HG03442 (cell line): Measurements from ENCODE around the gene RING1.

Experiments
- ATAC-seq: cut with Tn5 transposase; IDR thresholded peaks from one replicate; pipeline ENCODE4 v1.9.1; 2021; ENCODE audit warnings: mild to moderate bottlenecking, moderate library complexity; ENCODE audit not compliant: unreplicated experiment

Gene RING1

DNA sequence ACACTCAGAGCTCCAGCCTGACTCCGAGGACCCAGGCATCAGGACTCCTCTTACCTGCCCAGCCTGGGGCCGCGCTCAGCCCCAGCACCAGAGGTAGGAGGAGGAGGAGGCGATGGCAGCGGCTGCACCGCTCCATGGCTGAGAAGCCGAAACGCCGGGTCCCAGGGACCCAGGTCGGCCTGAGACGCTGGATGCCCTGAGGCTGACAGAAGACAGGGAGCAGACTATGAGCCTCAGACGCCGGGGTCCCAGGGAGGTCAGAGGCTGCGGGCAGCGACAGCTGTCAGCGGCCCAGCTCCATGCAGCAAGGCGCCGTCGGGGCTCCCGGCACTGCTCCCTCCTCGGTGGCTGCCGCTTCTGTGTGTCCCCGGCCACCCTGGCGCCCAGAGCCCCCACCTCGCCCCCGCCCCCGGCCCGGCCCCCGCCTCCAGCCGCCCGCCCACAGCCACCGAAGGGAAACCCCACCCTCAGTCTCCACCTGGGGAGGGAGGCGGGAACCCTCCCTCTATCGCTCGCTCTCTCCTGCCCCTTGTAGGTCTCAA lies 16.1 kb upstream of the RING1 start, which contains the start of gene COL11A2:
TSS of gene COL11A2 (minus strand) at position 363 of the 542 bp plus-strand sequence. CDS start at position 136, 227 bp downstream.
- no peak for ATAC-seq

DNA sequence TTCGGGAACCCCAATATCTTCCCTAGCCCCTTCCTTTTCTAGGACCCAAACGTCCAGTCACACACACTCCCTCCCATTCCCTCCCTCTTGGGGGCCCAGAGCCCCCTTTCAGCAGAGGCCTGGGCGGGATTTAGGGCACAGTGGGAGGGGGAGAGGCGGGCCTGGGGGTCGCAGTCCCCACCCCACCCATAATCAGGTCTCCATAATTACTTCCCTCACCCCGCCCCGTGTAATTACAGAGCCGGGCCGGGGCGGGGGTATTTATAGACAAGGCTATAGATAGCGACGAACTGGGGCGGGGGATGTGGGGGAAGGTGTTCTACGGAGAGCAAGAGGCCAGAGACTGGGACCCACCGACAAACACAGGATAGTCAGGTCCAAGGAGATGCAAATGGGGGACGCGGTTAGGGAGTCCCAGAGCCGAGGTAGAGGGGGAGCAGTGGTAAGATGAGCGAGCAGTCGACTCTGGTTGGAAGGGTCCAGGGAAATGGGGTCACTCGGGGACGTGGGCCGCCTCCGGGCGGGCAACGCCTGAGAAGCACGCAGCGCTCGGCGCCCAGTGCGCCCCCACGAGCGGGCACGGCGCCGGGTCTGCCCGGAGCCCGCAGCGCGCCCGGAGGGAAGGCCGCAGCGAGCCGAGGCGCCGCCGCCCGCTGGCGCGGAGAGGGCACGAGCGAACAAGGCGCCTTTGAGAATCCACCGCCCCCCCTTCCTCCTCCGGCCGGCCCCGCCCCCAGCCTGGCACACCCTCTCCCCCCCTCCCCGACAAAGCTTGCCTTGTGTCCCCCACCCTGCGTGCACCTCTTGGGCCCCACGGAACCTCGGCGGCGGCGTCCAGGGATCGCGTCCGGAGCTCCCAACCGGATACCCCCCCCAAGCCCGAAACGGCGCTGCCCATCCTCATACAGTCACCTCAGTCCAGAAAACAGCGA lies 15.4 kb upstream of the RING1 start:
- no peak for ATAC-seq

DNA sequence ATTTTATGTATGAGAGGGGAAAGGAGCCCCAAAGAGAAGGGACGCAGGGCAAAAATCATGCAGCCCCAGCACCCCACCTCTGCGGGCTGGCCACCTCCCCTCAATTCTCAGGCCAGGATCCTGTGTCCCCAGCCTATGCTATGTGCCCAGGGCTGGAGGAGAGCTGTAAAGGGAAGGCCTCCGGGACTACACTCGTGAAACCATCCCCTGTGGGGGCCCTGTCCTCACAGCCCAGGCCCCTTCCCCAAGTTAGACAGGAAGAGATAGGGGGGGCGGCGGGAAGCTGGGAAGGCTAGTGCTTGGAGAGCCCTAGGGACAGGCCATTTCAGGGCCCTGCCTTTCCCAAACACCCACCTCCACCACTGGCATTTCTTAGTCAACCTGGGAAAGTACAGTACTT lies 14.7 kb upstream of the RING1 start:
- ATAC-seq: no peak

DNA sequence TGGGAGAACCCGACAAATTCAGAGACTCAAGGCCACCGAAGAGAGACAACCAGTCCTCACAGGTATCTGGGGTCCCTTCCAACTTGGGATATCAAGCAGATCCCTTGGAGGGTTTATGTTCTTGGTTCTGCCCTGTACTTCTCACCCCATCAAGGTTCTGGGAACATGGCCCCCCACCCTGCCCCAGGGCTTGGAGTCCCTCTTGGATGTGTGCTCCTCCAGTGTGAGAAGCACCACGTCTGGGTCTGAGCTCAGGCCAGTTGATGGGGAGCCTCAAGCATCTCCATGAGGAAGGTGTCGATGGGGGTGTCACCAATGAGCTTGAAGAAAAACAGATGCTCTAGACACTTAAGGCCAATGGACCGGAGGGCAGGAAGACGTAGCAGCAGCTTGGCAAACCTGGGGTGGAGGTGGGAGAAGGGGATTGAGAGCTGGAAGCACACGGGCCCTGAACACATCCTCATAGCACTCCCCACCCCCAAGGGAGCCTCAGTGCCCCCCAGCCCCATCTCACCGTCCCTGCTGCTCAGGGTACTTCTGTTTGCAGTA lies 13.8 kb upstream of the RING1 start:
- ATAC-seq: no peak

DNA sequence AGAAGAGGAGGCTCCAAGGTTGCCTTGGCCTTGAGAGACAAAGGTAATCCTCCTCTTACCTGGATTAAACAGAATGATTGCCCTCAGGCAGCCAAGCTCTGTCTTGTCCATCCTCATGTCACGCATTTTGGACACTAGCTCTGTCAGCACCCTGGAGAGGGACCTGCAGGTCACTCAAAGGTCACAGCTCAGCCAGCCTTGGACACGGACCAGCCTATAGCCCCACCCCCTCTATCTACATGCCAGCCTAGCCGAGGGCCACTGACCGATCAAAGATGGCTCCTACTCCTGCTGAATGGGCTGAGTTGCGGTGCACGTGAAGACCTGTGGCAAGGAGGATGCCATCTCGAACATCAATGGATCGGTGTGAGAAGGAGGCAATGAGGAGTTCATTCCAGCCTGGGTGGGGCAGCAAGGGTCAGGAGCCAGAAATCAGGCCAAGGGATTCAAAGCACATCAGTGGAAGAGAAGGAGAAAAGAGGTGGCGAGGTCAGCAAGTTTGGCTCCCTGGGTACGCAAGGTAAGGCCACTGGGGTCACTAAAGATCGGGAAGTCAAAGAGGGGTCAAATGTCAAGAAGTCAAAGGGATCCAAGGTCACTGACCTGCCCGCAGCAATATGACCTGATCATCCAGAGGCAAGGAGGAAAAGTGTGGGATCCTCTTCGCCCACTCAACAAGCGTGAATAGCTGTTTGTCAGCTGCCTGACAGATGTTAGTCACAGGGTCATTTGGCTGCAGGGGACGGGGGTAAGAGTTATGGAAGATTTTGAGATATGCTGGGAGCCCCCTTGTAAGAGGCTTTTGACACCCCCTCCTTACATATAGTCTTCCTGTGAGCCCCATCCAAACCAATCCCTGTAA lies 12.8 kb upstream of the RING1 start:
- ATAC-seq: no peak

DNA sequence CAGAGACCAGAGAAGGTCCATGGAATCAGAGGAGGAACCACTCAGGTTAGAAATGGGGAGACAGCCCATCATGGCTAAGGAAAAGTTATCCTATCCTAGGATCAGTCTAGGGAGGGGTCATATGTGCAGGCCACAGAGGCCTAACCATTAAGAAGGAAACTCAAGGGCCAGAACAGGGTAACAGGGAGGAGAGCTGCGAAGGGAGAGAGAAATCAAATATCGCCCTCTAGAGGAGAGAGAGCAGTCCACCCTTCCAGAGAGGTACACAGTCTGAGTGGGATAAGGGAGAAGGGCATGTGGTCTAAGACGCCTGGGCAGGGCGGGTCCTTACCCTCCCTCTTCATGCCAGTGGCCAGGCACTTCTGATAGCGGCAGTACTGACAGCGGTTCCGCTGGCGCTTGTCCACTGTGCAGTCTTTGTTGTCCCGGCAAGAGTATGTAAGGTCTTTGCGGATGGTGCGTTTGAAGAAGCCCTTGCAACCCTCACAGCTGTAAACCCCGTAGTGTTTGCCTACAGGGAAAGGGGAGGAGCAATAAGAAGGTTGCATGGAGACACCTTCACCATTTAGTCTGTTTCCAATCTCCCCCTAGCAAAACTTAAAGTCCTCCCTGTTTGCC lies 10.8 kb upstream of the RING1 start:
- no peak for ATAC-seq

DNA sequence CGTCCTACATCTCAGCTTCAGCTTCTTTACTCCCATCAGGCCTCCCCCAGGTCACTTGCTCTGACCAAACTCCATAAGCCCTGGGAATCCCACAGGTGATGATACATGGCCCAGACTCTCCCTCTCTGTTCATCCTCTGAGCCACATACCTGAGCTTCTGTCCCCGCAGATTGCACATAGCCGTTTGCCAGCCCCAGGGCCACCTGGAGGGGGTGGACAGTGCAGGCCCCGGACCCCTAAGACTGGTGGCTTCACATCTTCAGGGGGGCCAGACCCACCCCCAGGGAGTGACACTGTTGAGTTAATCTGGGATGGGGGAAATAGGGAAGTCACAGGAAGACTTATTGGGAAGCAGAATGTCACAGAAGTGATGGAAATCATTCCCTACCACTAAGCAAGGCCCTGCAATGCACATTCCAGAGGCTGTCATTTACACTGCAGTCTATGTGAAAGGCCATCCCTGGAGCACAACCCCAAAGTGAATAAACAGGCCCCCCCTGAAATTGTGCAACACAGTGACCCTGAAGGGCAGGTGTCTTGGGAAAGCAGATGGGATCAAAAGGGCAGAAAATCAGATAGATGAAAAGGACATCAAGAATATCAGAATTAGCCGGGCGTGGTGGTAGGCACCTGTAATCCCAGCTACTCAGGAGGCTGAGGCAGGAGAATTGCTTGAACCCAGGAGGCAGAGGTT lies 10.0 kb upstream of the RING1 start:
- ATAC-seq: no peak

DNA sequence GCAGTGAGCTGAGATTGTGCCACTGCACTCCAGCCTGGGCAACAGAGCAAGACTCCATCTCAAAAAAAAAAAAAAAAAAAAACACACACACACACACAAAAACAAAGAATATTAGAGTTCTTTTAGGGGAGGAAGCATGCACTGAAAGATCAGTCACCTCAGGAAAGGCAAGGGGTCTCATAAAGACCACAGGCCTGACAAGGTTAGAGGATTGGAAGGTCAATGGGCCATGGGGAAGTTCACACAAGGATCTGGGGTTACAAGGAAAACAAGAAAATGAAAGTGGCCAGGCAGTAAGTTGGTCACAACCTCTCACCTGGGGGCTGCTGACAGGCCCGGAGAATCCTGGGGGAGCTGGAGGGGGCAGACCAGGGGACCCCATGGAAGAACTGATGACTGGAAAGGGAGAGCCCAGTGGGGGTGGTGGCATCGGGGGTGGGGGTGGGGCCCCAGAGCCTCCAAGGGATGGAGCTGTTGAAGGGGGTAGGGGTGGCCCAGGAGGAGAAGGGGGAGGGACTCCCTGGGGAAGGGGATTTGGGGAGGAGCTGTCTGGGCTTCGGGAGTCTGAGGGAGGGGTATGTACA lies 9.4 kb upstream of the RING1 start:
- no peak for ATAC-seq

DNA sequence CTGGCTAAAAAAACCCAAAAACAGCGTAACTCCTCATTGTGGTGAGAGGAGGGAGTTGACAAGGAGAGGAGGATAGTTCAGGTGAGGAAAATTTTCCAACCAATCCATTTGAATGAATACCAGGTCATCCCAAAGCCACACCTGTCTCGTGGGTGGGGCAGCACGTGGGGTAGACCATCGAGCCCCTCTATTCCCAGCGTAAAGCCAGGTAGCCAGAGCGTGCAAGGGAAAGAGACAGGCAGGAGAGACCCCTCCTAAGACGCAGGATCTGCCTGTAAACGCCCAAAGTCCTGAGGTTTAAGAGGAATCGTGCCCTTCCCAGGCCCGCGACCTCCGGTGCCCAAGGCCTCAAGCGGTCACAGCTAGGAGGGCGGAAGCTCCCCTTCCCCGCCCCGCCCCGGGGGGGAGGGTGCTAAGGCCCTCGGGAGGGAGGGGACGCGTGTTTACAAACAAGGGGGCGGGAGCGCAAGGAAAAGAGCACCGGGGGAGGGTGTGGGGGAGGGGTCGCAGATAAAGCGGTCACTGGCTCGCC lies 8.5 kb upstream of the RING1 start:
- peak; percentile 18 for ATAC-seq

DNA sequence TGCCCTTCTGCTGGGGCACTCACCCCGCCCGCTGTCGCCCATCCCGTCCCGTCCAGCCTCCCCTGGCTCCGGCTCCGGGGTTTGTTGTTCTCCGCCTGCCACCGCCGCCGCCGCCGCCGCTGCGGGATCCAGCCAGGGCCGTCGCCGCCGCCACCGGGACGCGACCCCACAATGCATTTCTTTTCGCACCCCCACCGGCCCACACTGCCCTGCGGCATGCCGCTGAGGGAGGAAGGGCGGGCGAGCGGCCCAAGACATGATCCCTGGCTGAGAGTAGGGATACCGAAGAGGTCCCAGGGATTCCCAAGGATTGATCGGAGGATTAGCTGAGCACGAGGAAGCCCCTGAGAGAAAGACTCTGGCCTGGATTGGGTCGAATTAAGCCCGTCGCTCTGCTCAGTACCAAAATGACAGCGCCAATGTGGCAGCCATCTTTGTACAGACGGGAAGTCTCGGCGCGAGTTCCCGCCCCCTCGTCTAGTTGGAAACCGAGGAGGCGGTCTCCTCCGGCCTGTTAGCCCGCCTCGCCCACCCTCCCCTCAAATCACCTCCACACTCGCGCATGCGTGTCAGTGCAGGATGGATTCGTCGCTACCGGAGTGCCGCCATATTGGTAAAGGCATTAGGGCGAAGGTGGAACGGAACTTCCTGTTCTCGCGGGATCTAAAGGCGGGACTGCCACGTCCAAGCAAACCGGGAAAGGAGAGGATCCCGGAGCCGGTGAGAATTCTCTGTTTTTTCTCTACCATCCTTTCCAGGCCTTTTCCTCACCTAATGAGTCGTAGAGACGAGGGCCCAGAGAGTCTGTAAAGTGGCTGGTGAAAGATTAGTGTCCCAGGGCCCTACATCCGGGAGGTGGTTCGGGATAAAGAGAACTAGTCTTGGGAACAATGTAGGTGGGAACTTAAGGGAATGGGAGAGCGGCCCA lies 7.8 kb upstream of the RING1 start, which contains the start of the genes RXRB and SLC39A7:
TSS of gene RXRB (minus strand) at position 447 of the 928 bp plus-strand sequence. CDS start at position 258, 189 bp downstream.
TSS of gene SLC39A7 (plus strand) at position 649 of the 928 bp plus-strand sequence. CDS start 379 bp downstream, outside the sequence.
- peak; percentile 46 for ATAC-seq

DNA sequence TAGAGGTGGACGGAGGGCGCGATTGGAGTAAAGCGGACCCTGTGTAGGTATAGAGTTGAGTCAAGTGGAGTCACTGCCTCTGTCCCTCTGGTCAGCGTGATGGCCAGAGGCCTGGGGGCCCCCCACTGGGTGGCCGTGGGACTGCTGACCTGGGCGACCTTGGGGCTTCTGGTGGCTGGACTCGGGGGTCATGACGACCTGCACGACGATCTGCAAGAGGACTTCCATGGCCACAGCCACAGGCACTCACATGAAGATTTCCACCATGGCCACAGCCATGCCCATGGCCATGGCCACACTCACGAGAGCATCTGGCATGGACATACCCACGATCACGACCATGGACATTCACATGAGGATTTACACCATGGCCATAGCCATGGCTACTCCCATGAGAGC lies 7.2 kb upstream of the RING1 start:
- ATAC-seq: no peak

DNA sequence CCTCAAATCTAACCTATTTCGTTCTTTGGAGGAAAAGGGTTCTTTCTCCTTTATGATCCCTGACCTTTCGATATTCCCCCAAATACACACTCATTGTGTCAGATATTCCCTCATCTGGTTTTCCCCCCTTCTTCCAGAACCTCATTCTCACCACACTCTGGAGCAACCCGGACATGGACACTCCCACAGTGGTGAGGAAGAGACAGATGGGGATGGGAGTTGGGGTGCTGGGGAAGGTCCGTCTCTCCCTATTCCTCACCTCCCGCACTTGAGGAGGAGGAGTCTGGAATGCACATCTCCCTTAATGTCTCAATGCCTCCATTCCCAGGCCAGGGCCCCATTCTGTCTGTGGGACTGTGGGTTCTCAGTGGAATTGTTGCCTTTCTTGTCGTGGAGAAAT lies 6.4 kb upstream of the RING1 start:
- no peak for ATAC-seq

DNA sequence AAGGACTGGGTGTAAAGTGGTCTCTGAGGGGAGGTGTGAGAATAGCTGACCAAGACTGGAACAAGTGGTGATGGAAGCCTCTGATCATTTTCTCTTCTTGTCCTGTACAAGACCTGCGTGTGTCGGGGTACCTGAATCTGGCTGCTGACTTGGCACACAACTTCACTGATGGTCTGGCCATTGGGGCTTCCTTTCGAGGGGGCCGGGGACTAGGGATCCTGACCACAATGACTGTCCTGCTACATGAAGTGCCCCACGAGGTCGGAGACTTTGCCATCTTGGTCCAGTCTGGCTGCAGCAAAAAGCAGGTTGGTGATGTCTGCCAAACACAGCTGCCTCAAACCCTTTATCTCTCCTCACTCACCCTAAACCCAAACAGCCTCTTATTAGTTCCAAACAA lies 5.5 kb upstream of the RING1 start:
- ATAC-seq: no peak

DNA sequence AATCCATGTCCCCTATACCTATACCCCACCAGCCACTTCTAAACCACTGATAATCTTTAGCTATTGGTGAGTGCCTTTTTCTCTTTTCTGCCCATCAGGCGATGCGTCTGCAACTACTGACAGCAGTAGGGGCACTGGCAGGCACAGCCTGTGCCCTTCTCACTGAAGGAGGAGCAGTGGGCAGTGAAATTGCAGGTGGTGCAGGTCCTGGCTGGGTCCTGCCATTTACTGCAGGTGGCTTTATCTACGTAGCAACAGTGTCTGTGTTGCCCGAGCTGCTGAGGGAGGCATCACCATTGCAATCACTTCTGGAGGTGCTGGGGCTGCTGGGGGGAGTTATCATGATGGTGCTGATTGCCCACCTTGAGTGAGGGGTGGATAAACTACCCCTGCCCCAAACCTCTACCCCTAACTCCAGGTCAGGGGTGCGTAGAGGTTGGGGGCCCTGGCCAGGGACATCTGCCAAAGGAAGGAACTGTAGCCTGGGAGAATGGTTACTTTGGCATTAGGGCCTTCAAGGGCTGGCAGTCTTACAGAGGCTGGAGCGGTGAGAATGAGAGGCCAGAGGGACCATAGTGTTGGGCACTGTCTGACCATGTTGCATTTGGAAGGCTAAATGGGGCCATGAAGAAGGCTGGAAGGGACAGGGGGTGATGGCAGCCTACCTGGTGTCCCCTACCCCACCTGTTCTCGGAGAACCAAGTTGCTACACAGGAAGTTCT lies 4.7 kb upstream of the RING1 start:
- no peak for ATAC-seq

DNA sequence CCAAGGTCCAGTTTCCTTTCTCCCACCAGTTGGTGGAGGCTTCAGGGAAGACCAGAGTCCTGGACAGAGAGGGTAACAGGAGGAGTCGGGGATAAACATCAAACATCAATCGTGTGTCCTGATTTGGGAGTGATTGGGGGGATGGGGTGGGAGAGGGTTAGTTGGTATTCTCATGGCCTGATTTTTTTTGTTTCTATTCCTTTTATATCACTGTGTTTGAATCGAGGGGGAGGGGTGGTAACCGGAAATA lies 4.2 kb upstream of the RING1 start:
- ATAC-seq: no peak

DNA sequence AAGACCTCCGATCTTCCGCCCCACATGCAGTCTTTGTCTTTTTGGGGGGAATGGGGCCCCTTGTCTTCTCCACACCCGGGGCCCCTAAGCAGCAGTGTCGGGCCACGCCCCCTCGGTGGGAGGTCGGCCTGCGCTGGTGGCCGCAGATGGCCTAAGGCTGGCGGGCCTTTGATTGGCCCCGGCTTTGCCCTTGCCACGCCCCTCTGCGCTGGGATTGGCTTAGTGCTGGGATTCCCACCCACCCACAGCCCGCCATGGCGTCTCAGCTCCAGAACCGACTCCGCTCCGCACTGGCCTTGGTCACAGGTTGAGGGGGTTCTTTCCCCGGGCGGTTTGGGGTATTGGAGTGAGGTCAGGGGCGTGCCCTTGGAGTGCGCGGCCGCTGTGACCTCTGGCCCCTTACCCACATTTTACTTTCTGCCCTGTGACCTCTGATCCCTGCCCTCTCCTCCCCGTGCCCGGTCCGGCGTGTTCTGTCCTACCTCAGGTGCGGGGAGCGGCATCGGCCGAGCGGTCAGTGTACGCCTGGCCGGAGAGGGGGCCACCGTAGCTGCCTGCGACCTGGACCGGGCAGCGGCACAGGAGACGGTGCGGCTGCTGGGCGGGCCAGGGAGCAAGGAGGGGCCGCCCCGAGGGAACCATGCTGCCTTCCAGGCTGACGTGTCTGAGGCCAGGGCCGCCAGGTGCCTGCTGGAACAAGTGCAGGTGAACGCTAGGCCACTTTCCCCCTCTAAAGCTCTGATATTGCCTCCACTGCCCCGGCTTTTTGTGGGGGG lies 3.7 kb upstream of the RING1 start, which contains the start of gene HSD17B8:
TSS of gene HSD17B8 (plus strand) at position 241 of the 776 bp plus-strand sequence. CDS start at position 255, 14 bp downstream.
- ATAC-seq: peak; percentile 36
